Transverse colon (tissue), 4 donors: Measurements from ENCODE around the gene BLVRA. TPM values are rescaled to one million over a fixed set of nuclear protein-coding genes. Genes with fewer than 3 reads are reported as not detected.

Experiments used
- DNase-seq: peaks from one replicate; pipeline ENCODE4 v3.0.0-alpha.2; 2019
- H3K27ac ChIP-seq, 4 donors: fragments of 200-600 bp; sonication (generic); 2 replicates each; pipeline ENCODE4 v1.5.1; 2016 to 2018; ENCODE audit warnings: inconsistent platforms in 4 of 4
- H3K27me3 ChIP-seq: fragments of 200-600 bp; sonication (generic); 2 replicates; pipeline ENCODE4 v1.5.1; 2017; ENCODE audit warnings: inconsistent platforms
- H3K36me3 ChIP-seq, 4 donors: fragments of 200-600 bp; sonication (generic); 2 replicates each; pipeline ENCODE4 v1.5.1; 2017 to 2019; ENCODE audit warnings: inconsistent platforms in 4 of 4
- H3K4me1 ChIP-seq, 4 donors: fragments of 200-600 bp; sonication (generic); 2 replicates each; pipeline ENCODE4 v1.5.1; 2017 to 2020; ENCODE audit warnings: inconsistent platforms in 4 of 4
- H3K4me3 ChIP-seq, 4 donors: fragments of 200-600 bp; sonication (generic); 1 replicate in 1 of 4; 2 replicates in 3 of 4; pipeline versions ENCODE4 v1.5.1 to v1.6.1; 2017 to 2019; ENCODE audit warnings: inconsistent platforms in 4 of 4
- H3K9me3 ChIP-seq, 2 donors: fragments of 200-600 bp; sonication (generic); 2 replicates each; pipeline ENCODE4 v1.5.1; 2017 to 2019; ENCODE audit warnings: inconsistent platforms in 2 of 2
- CTCF ChIP-seq, 5 experiments: fragments of 200-600 bp in 3 of 5; fragments of 450-650 bp in 2 of 5; sonication (generic) in 3 of 5; IDR thresholded peaks; 1 replicate in 2 of 5; 2 replicates in 3 of 5; pipeline ENCODE4 v1.5.1; 2016 to 2017; ENCODE audit warnings: antibody characterized with exemption in 5 of 5, inconsistent platforms in 3 of 5, mild to moderate bottlenecking in 2 of 5, moderate library complexity in 1 of 5
- EP300 ChIP-seq: sonication (generic); formaldehyde crosslinking; IDR thresholded peaks from one replicate; pipeline ENCODE4 v1.6.1; 2017; ENCODE audit warnings: antibody characterized with exemption, low read depth
- POLR2A ChIP-seq: fragments of 450-650 bp; IDR thresholded peaks from one replicate; pipeline ENCODE4 v1.6.1; 2016; ENCODE audit warnings: antibody characterized with exemption, mild to moderate bottlenecking, moderate library complexity
- POLR2AphosphoS5 ChIP-seq, 3 donors: sonication (generic); formaldehyde crosslinking; IDR thresholded peaks; one replicate each; pipeline ENCODE4 v1.6.1; 2016; ENCODE audit warnings: antibody characterized with exemption in 3 of 3
- WGBS, 2 donors: methylation state at CpG; one replicate each; pipeline ENCODE4 v1.1.5; 2018; ENCODE audit warnings: low coverage in 1 of 2; 5-methylcytosine and 5-hydroxymethylcytosine counted together
- in situ Hi-C, 4 donors: fragments of 200-750 bp; cut with MboI; loops; one replicate each; pipeline versions ENCODE4 v1.15.0 to v1.15.1; 2017; ENCODE audit warnings: low sequenced_read_pairs in 3 of 4, low pct_ligation_motif_present in 1 of 4, low pct_unique_long_range_greater_than_20kb in 1 of 4
- intact Hi-C: fragments of 100-400 bp; cut with DNase I; formaldehyde crosslinking; loops from one replicate; pipeline ENCODE4 v1.15.1; 2023; ENCODE audit warnings: low total_unique reads
- total RNA-seq, 4 donors: library from RNA; depleted of rRNA; stranded (reverse); fragments of >200 nt; gene quantifications; one replicate each; pipeline ENCODE4 v1.1.0, GENCODE V29; 2016

The BLVRA gene
- total RNA-seq, 4 donors from 2014 or later, result 1.5 to 119 (median 15.9) TPM

GRCh38 chr7:43844662-43845061 lies 86.2 kb downstream of the BLVRA start:
- no peak overlapping the region for H3K27ac ChIP-seq
- intact Hi-C loops (no loop called here), in situ Hi-C loops (loop anchor here in 3 of 4 donors (25.0 kb wide), 5 partner anchors 107 to 907 kb away; partner anchors contain the start of genes STK17A (in 2 of the 3), COA1 (in 1 of the 3), MRPL32 (in 1 of the 3) and PSMA2 (in 1 of the 3))
- WGBS, 2 donors, result 60 to 85% methylated on average over 1 to 2 of the region's 2 CpGs
- no peaks in the 10 kb centered on the region for H3K9me3 ChIP-seq
- H3K4me1 ChIP-seq, result no peaks in the 10 kb centered on the region
- no peak for DNase-seq
- H3K4me3 ChIP-seq, result no peak overlapping the region
- no peaks in the 10 kb centered on the region for H3K36me3 ChIP-seq
- TF ChIP-seq POLR2A (no peak), EP300 (no peak), CTCF (IDR thresholded peaks at IDR 0.05) (no peak), POLR2AphosphoS5 (IDR thresholded peaks at IDR 0.05) (no peak)
- H3K27me3 ChIP-seq, result peaks cover 2% of the 10 kb centered on the region

GRCh38 chr7:43847496-43847895 lies 89.0 kb downstream of the BLVRA start:
- H3K36me3 ChIP-seq, result no peaks in the 10 kb centered on the region
- H3K9me3 ChIP-seq, result no peaks in the 10 kb centered on the region
- in situ Hi-C loops (loop anchor here in 3 of 4 donors (25.0 kb wide), 5 partner anchors 110 to 910 kb away; partner anchors contain the start of genes STK17A (in 2 of the 3), COA1 (in 1 of the 3), MRPL32 (in 1 of the 3) and PSMA2 (in 1 of the 3)), intact Hi-C loops (no loop called here)
- no peak overlapping the region for H3K4me3 ChIP-seq
- no peak for DNase-seq
- H3K4me1 ChIP-seq, result no peaks in the 10 kb centered on the region
- no peak overlapping the region for H3K27ac ChIP-seq
- WGBS, 2 donors, result 59 to 100% methylated on average over 1 to 3 of the region's 4 CpGs
- no peaks in the 10 kb centered on the region for H3K27me3 ChIP-seq
- no peak for TF ChIP-seq EP300
- no peak for TF ChIP-seq POLR2A
- TF ChIP-seq POLR2AphosphoS5 (IDR thresholded peaks at IDR 0.05), result no peak
- no peak for TF ChIP-seq CTCF (IDR thresholded peaks at IDR 0.05)

GRCh38 chr7:43849047-43849446 lies 90.6 kb downstream of the BLVRA start:
- H3K36me3 ChIP-seq, result no peaks in the 10 kb centered on the region
- no peak for DNase-seq
- no peaks in the 10 kb centered on the region for H3K27me3 ChIP-seq
- H3K4me1 ChIP-seq, result no peaks in the 10 kb centered on the region
- TF ChIP-seq EP300 (no peak), POLR2A (no peak)
- intact Hi-C loops, result no loop called here
- H3K9me3 ChIP-seq, result no peaks in the 10 kb centered on the region
- 54 to 90% methylated on average over 2 of the region's 2 CpGs for WGBS, 2 donors
- H3K27ac ChIP-seq, result no peak overlapping the region
- H3K4me3 ChIP-seq, result no peak overlapping the region
- in situ Hi-C loops, result loop anchor here in 3 of 4 donors (25.0 kb wide), 5 partner anchors 112 to 912 kb away; partner anchors contain the start of genes STK17A (in 2 of the 3), COA1 (in 1 of the 3), MRPL32 (in 1 of the 3) and PSMA2 (in 1 of the 3)

- DNase-seq, result no peak
- intact Hi-C loops, result no loop called here
- TF ChIP-seq EP300, result no peak
- TF ChIP-seq POLR2AphosphoS5 (IDR thresholded peaks at IDR 0.05), result no peak
- TF ChIP-seq CTCF (IDR thresholded peaks at IDR 0.05), result no peak
- no peak for TF ChIP-seq POLR2A
- Histone ChIP-seq H3K4me1 (no peaks in the 10 kb centered on the region), H3K4me3 (no peak overlapping the region), H3K27ac (no peak overlapping the region), H3K9me3 (no peaks in the 10 kb centered on the region), H3K36me3 (no peaks in the 10 kb centered on the region), H3K27me3 (no peaks in the 10 kb centered on the region)
- in situ Hi-C loops, result loop anchor here in 1 of 4 donors (25.0 kb wide), 1 partner anchor 913 kb away; the partner anchor contains the start of genes MRPL32 and PSMA2
- 88 to 100% methylated on average over 1 to 5 of the region's 5 CpGs for WGBS, 2 donors
These were observed 92.1 kb downstream of the BLVRA start for GRCh38 chr7:43850348-43851116.
